CD4-positive, alpha-beta T cell treated with Interleukin-6 for 4 hours (primary cell): ENCODE data around the gene RFX4.

Source experiments
- DNase-seq: peaks from one replicate; pipeline ENCODE4 v3.0.0-alpha.2; 2020; ENCODE audit warnings: mixed read lengths

The RFX4 gene

DNA sequence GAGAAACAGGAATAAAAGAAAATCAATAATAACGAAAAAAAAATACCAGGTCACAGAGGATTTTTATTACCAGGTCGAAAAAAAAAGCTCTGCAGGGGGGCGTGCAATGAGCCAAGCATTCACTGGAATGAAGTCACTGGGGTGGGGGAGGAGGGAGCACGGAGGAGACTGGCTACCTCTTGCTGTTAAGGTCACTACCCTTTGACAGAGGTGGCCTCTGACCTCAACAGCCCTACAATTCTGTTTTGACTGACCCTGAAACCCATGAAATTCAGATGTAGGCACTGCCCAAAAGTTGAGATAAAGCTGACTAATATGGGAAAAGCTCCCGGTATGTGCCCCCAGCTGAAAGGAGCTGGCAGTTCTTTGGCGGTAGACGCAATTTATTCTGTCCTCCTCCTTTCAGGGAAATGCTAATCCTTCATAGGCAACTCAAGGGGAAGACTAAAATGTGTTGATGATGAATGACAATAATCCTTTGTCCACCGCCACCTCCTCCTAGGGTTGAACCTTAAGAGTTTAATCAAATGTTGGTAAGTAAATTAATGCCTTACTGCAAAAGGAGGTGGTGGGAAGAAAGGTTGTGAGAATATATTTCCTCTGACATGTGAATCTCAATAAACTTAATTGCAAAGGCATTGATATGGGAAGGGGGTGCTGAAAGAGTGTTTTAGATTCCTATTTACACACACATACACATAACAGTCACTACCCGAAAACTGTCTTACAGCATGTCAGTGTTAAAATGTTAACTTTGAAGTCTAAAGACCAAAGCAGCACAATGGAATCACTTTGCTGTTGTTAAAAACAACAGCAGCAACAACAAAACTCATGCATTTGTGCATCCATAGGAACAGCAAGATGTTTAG, 185.4 kb downstream of the RFX4 start:
- DNase-seq, result no peak

- DNase-seq, result no peak
These were observed 186.3 kb downstream of the RFX4 start for GRCh38 chr12:106769078-106769477.

DNA sequence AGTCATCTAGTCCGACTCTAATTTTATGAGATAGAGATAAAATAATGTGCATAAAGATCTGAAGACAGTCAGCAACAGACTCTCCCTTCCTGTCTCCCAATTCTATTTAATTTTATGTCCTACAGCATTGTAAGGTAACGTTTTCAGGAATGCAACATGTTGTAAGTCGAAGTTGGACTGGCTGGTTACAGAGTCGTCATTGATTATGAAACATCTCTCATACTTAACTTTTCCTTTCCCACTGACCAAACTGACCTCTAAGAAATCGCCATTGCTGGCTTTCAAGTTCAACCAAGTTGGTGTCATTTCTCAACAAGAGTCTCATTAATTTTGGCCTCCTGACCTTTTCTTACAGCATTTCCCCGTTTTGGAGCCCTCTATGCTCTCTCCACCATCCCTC, 186.7 kb downstream of the RFX4 start:
- no peak for DNase-seq

- DNase-seq, result no peak
These were observed 188.6 kb downstream of the RFX4 start for GRCh38 chr12:106771425-106771824.

GRCh38 chr12:106773286-106774004, 190.6 kb downstream of the RFX4 start:
- DNase-seq, result no peak

DNA sequence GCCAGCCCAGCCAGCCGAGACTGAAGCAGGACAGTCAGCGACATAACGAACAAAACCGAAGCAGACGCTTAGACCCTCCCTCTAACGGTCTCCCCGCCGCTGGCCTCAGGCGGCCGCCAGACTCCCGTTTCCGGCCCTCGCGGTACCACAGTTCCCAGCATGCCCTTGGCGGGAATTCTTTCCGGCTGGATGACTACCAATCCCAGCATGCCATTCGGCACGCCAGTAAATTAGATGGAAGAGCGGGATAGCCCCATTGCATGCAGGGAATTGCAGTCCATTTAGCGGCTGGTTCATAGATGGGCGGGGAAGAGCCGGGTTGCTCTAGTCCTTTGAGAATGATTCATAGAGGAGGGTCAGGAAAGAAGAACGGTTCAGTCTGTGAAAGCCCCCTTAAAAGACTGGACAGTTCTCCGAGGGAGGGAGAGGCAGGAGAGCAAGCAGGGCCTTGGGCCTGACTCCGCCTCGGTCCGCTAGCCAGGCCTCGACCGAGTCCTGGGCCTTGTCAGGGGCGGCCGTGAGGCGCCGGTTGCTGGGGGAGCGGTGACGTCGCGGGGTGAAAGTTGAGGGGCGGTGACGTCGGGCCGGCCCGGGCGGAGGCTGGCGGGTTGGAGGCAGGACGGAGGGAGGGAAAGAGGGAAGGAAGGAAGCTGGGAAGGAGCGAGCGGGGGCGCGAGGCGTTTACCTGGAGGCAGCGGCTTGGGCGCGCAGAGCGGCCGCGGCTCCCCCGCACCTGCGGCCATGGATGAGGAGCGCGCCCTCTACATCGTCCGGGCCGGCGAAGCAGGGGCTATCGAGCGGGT, 191.4 kb downstream of the RFX4 start, which contains the start of gene RIC8B:
RIC8B (plus strand) TSS at position 678 of the 803 bp plus-strand sequence; CDS start at position 742, 64 bp downstream.
- peak; percentile 89 for DNase-seq

DNA sequence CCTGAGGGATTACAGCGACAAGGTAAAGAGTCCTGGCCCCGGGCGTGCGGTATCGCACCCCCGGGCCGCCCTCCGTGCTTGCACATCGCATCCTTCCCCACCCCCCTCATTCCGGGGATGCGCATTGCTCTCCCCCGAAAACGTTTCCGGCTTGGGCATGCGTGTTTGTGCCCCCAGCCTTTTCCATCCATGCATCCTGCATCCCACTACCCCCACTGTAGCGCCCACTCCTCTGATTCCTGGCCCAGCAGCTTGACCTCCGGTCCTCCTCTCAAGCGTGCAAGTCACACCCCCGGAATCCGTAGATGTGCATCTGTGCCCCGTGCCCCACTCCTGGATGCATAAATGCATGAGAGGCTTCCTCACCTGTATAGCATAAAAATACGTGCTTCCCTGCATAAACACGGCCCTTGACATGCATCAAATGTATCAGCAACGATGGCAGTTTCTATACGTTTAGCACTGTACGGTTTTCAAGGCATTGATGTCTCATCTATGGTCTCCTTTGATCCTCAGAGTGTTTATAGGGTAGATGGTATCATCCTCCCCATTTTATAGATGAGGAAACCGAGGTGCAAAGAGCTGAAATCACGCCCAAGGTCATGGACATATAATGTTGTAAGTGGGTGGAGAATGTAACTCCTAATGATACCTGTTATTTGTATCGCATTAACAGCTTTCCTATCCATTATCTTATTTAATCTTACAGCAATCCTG, 192.2 kb downstream of the RFX4 start:
- peak; percentile 28 for DNase-seq

GRCh38 chr12:106776897-106777296, 194.1 kb downstream of the RFX4 start:
- no peak for DNase-seq

GRCh38 chr12:106780010-106780631, 197.3 kb downstream of the RFX4 start:
- no peak for DNase-seq

GRCh38 chr12:106782619-106783018, 199.8 kb downstream of the RFX4 start:
- DNase-seq, result no peak

- no peak for DNase-seq
These were observed 200.7 kb downstream of the RFX4 start for GRCh38 chr12:106783515-106783914.

GRCh38 chr12:106790020-106790419, 207.2 kb downstream of the RFX4 start:
- no peak for DNase-seq

GRCh38 chr12:106791531-106791930, 208.7 kb downstream of the RFX4 start:
- no peak for DNase-seq

DNA sequence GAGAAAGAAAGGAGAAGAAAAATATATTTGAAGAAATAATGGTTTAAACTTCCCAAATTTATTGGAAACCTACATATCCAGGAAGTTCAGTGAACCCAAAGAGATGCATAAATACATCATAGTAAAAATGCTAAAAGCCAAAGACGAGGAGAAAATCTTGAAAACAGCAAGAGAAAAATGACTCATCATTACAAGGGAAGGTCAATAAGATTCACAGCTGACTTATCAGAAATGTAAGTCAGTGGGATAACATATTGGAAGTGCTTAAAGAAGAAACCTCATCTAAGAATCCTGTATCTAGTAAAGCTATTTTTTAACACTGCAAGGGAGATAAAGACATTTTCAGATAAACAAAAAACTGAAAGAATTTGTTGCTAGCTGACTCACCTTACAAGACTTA, 211.6 kb downstream of the RFX4 start:
- no peak for DNase-seq

DNA sequence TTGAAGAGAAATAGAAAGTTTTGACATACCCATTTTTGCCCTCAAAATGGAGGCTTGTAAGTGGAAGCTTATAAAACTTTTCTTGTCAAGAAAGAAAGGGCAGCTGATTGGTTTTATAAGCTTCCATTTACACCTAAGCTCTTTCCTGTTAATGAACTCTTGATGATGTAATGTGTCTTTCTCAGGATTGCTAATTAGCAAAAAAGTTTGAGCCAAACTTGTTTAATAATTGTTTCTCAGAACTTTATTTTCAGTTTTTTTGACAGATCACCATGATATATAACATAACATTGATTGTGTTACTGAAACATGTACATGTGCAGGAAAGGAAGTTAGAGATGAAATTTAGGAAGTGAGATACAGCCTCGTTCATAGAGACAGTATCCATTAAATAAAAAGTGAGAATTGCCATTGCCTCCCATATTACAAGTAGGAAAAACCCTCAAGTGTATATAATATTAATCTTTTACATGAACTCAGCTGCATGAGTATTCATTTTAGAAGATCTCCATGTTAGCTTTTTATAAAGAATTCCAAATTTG, 218.4 kb downstream of the RFX4 start:
- no peak for DNase-seq

GRCh38 chr12:106801830-106802533, 219.2 kb downstream of the RFX4 start:
- no peak for DNase-seq

- no peak for DNase-seq
These were observed 221.9 kb downstream of the RFX4 start for GRCh38 chr12:106804668-106805067.
